Suprapubic skin (tissue), 4 donors: ENCODE measurements around the gene VEPH1. TPM values are rescaled to one million over a fixed set of nuclear protein-coding genes. Genes with fewer than 3 reads are reported as not detected.

Experiments used
- DNase-seq, 2 donors: peaks; one replicate each; pipeline ENCODE4 v3.0.0-alpha.2; 2019; ENCODE audit warnings: low spot score in 2 of 2
- H3K27ac ChIP-seq: fragments of 200-600 bp; sonication (generic); one replicate; pipeline ENCODE4 v1.5.1; 2019
- H3K27me3 ChIP-seq: fragments of 200-600 bp; sonication (generic); one replicate; pipeline ENCODE4 v1.5.1; 2019
- H3K36me3 ChIP-seq: fragments of 200-600 bp; sonication (generic); one replicate; pipeline ENCODE4 v1.5.1; 2019
- H3K4me1 ChIP-seq: fragments of 200-600 bp; sonication (generic); one replicate; pipeline ENCODE4 v1.5.1; 2019
- H3K4me3 ChIP-seq: fragments of 200-600 bp; sonication (generic); one replicate; pipeline ENCODE4 v1.5.1; 2019; ENCODE audit warnings: mild to moderate bottlenecking
- H3K9me3 ChIP-seq: fragments of 200-600 bp; sonication (generic); one replicate; pipeline ENCODE4 v1.5.1; 2019
- CTCF ChIP-seq, 2 donors: fragments of 200-600 bp in 1 of 2; fragments of 450-650 bp in 1 of 2; sonication (generic) in 1 of 2; IDR thresholded peaks; one replicate each; pipeline ENCODE4 v1.5.1; 2016 to 2019; ENCODE audit warnings: antibody characterized with exemption in 2 of 2, mild to moderate bottlenecking in 1 of 2, moderate library complexity in 1 of 2
- EP300 ChIP-seq: sonication (generic); formaldehyde crosslinking; IDR thresholded peaks from one replicate; pipeline ENCODE4 v1.6.1; 2017; ENCODE audit warnings: antibody characterized with exemption
- POLR2A ChIP-seq, 2 donors: fragments of 450-650 bp; IDR thresholded peaks; one replicate each; pipeline ENCODE4 v1.6.1; 2017; ENCODE audit warnings: antibody characterized with exemption in 2 of 2, mild to moderate bottlenecking in 2 of 2, moderate library complexity in 2 of 2
- POLR2AphosphoS5 ChIP-seq, 3 donors: sonication (generic); formaldehyde crosslinking; IDR thresholded peaks; one replicate each; pipeline ENCODE4 v1.6.1; 2017; ENCODE audit warnings: antibody characterized with exemption in 3 of 3
- WGBS: methylation state at CpG from one replicate; pipeline ENCODE4 v1.1.5; 2018; 5-methylcytosine and 5-hydroxymethylcytosine counted together
- total RNA-seq, 4 donors: library from RNA; depleted of rRNA; stranded (reverse); fragments of >200 nt; gene quantifications; one replicate each; pipeline ENCODE4 v1.1.0, GENCODE V29; 2016

VEPH1 gene
- total RNA-seq, 4 donors from 2014 or later = 2.9 to 9.3 (median 5.7) TPM

- no peak overlapping the region for H3K27ac ChIP-seq
- TF ChIP-seq EP300 = no peak
- TF ChIP-seq POLR2A (IDR thresholded peaks at IDR 0.05) = no peak
- TF ChIP-seq CTCF (IDR thresholded peaks at IDR 0.05) = no peak
- no peaks in the 10 kb centered on the region for H3K27me3 ChIP-seq
- DNase-seq = no peak
- no peaks in the 10 kb centered on the region for H3K36me3 ChIP-seq
- H3K9me3 ChIP-seq = no peaks in the 10 kb centered on the region
- no peaks in the 10 kb centered on the region for H3K4me1 ChIP-seq
- WGBS = 90% methylated on average over 3 of the region's 3 CpGs
- H3K4me3 ChIP-seq = no peak overlapping the region
These were observed 272.1 kb downstream of the VEPH1 start for GRCh38 chr3:157231071-157231470.

GRCh38 chr3:157226173-157226847 is 276.9 kb downstream of the VEPH1 start:
- WGBS = 81% methylated on average over 3 of the region's 3 CpGs
- no peaks in the 10 kb centered on the region for H3K27me3 ChIP-seq
- no peaks in the 10 kb centered on the region for H3K9me3 ChIP-seq
- no peaks in the 10 kb centered on the region for H3K36me3 ChIP-seq
- no peaks in the 10 kb centered on the region for H3K4me1 ChIP-seq
- no peak overlapping the region for H3K27ac ChIP-seq
- no peak overlapping the region for H3K4me3 ChIP-seq
- DNase-seq = no peak
- no peak for TF ChIP-seq POLR2AphosphoS5 (IDR thresholded peaks at IDR 0.05)
- no peak for TF ChIP-seq CTCF (IDR thresholded peaks at IDR 0.05)
- no peak for TF ChIP-seq EP300
- no peak for TF ChIP-seq POLR2A (IDR thresholded peaks at IDR 0.05)

- Histone ChIP-seq H3K9me3 (no peaks in the 10 kb centered on the region), H3K4me3 (no peak overlapping the region)
- 91% methylated on average over 1 of the region's 1 CpG for WGBS
These were observed 278.2 kb downstream of the VEPH1 start for GRCh38 chr3:157225001-157225400.

GRCh38 chr3:157220883-157221282 is 282.3 kb downstream of the VEPH1 start:
- no peaks in the 10 kb centered on the region for H3K4me1 ChIP-seq
- no peaks in the 10 kb centered on the region for H3K27me3 ChIP-seq
- no peaks in the 10 kb centered on the region for H3K36me3 ChIP-seq
- H3K27ac ChIP-seq = no peak overlapping the region
- WGBS = 86% methylated on average over 2 of the region's 2 CpGs
- no peak overlapping the region for H3K4me3 ChIP-seq
- TF ChIP-seq POLR2A (IDR thresholded peaks at IDR 0.05) (no peak), EP300 (no peak), CTCF (IDR thresholded peaks at IDR 0.05) (no peak), POLR2AphosphoS5 (IDR thresholded peaks at IDR 0.05) (no peak)
- no peaks in the 10 kb centered on the region for H3K9me3 ChIP-seq
- no peak for DNase-seq

More at GRCh38 chr3:157225001-157225400, 278.2 kb downstream of the VEPH1 start:
- DNase-seq = no peak
- H3K27me3 ChIP-seq = no peaks in the 10 kb centered on the region
- no peak overlapping the region for H3K27ac ChIP-seq
- H3K36me3 ChIP-seq = no peaks in the 10 kb centered on the region
- no peak for TF ChIP-seq CTCF (IDR thresholded peaks at IDR 0.05)
- no peak for TF ChIP-seq POLR2AphosphoS5 (IDR thresholded peaks at IDR 0.05)
- TF ChIP-seq POLR2A (IDR thresholded peaks at IDR 0.05) = no peak
- TF ChIP-seq EP300 = no peak
- no peaks in the 10 kb centered on the region for H3K4me1 ChIP-seq

GRCh38 chr3:157220211-157220610 is 283.0 kb downstream of the VEPH1 start:
- no peak overlapping the region for H3K27ac ChIP-seq
- H3K9me3 ChIP-seq = no peaks in the 10 kb centered on the region
- 39% methylated on average over 1 of the region's 1 CpG for WGBS
- H3K4me3 ChIP-seq = no peak overlapping the region
- no peaks in the 10 kb centered on the region for H3K4me1 ChIP-seq
- H3K36me3 ChIP-seq = no peaks in the 10 kb centered on the region
- H3K27me3 ChIP-seq = no peaks in the 10 kb centered on the region
- DNase-seq = no peak
- no peak for TF ChIP-seq EP300
- no peak for TF ChIP-seq POLR2A (IDR thresholded peaks at IDR 0.05)
- no peak for TF ChIP-seq POLR2AphosphoS5 (IDR thresholded peaks at IDR 0.05)
- TF ChIP-seq CTCF (IDR thresholded peaks at IDR 0.05) = no peak
